Stimulated activated CD4-positive, alpha-beta T cell treated with anti-CD3 and anti-CD28 coated beads, Interleukin-12 subunit alpha, Interleukin-12 subunit beta, amount 100 ng/mL, for 24 hours (primary cell): ENCODE data around the gene KASH5.
"Not testable (repeated sequence)": the region's sequence is repeated elsewhere in the genome, so short reads cannot be mapped to it uniquely, and the experiment has no call there.

Experiments used
- DNase-seq, 2 experiments: peaks; one replicate each; pipeline ENCODE4 v3.0.0-alpha.2; 2020; ENCODE audit warnings: low read depth in 2 of 2

Gene KASH5

DNA sequence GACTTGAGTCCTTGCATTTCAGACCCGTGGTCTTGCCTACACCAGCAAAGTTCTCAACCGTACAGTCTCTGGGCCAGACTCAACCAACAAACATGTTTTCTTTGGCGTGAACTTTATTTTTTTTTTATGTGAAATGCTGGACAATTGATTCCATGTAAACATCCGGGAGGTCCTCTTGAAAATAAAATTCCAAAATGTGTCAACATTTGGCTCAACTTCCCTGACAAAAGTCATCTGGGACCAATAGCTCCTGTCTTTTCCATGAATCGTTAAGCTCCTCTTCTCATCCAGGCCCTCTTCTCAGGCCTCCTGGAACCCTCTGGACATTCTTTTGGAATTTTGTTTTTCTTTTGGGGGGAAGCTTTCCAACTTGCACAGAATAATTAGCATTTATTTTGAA lies 67.7 kb downstream of the KASH5 start:
- DNase-seq = no peak

DNA sequence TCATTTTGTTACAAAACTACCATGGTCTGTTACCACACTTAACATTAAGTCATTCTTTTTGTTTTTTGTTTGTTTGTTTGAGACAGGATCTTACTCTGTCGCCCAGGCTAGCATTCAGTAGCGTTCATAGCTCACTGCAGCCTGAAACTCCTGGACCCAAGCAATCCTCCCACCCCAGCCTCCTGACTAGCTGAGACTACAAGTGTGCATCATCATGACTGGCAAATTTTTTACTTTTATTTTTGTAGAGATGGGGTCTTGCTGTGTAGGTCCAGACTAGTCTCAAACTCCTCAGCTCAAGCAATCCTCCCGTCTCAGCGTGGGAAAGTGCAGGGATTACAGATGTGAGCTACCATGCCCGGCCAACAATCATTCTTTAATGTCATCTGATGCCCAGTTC lies 68.3 kb downstream of the KASH5 start:
- no peak for DNase-seq

DNA sequence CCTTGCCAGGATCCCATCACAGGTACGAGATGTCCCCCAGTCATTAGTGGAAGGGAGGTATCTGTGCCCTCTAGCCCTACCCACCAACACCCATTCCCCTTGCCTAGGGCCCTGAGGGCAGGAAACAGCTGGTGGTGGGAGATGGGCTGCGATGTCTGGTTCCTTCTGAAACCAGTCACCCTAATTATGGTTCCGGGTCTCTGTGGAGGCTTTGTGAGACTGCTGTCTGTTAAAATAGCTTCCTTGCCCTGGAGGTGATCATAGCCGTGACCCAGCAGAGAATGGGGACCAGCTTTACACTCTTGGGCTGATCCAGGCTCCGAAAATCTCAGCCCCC lies 70.5 kb downstream of the KASH5 start:
- no peak for DNase-seq

DNA sequence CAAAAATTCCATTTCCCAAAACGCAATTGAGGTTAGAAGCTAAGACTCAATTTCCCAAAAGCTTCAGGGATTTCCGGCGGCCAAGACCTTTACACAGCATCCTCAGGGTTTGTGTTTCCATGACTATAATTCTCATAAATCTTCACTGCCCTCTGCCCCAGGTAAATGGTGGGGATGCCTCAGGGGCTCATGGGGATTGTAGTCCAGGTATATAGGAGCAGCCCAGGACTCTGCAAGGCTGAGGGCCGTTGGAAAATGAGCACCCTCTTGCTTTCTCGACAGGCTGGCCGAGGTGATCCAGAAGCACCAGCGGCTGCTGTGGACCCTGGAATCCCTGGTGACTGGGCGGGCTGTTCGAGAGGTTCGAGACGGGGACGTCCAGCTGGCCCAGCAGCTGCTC lies 71.3 kb downstream of the KASH5 start:
- DNase-seq = no peak

DNA sequence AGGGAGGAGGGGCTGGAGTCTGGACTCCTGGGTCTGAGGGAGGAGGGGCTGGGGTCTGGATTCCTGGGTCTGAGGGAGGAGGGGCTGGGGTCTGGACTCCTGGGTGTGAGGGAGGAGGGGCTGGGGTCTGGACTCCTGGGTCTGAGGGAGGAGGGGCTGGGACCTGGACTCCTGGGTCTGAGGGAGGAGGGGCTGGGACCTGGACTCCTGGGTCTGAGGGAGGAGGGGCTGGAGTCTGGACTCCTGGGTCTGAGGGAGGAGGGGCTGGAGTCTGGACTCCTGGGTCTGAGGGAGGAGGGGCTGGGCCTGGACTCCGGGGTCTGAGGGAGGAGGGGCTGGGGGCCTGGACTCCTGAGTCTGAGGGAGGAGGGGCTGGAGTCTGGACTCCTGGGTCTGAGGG lies 73.1 kb downstream of the KASH5 start:
- DNase-seq = not testable (repeated sequence)

DNA sequence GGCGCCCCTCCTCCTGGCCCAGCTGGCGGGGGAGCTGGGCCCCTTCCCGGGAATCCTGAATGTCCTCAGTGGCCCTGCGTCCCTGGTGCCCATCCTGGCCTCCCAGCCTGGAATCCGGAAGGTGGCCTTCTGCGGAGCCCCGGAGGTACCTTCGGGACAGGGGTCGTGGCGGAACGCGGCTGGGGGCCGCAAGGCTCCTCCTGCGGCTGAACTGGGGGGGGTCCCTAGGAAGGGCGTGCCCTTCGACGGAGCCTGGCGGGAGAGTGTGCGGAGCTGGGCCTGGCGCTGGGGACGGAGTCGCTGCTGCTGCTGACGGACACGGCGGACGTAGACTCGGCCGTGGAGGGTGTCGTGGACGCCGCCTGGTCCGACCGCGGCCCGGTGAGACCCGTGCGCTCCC lies 73.6 kb downstream of the KASH5 start:
- DNase-seq = no peak

DNA sequence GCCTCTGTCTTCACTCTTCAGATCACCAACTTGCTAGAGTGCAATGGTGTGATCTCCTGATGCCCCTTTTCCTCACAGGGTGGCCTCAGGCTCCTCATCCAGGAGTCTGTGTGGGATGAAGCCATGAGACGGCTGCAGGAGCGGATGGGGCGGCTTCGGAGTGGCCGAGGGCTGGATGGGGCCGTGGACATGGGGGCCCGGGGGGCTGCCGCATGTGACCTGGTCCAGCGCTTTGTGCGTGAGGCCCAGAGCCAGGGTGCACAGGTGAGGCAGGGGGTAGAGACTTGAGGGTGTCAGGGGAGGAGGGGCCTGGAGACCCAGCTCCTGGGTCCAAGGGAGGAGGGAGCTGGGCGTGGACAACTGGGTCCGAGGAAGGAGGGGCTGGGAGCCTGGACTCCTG lies 74.4 kb downstream of the KASH5 start:
- DNase-seq = no peak

DNA sequence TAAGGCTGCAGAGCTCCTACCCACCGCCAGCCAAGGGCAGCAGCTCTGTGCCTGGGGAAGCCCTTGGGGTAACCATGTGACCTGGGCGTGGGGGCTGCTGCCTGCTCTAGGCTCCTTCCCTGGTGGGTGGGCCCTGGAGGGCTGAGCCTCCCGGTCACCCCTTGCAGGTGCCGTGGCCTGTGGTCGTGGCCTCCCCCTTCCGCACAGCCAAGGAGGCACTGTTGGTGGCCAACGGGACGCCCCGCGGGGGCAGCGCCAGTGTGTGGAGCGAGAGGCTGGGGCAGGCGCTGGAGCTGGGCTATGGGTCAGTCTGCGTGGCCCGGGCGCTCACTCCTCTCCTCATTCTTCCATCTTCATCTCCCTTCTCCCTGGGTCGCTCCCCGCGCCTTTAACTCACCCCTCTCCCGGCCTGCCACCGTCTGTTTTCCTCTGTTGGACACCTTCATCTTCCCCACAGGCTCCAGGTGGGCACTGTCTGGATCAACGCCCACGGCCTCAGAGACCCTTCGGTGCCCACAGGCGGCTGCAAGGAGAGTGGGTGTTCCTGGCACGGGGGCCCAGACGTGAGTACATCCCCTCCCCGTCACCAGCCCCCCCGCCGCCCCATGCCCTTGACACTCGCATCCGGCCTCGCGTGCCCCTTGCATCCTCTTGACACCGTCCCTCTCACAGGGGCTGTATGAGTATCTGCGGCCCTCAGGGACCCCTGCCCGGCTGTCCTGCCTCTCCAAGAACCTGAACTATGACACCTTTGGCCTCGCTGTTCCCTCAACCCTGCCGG lies 76.1 kb downstream of the KASH5 start:
- DNase-seq = no peak

DNA sequence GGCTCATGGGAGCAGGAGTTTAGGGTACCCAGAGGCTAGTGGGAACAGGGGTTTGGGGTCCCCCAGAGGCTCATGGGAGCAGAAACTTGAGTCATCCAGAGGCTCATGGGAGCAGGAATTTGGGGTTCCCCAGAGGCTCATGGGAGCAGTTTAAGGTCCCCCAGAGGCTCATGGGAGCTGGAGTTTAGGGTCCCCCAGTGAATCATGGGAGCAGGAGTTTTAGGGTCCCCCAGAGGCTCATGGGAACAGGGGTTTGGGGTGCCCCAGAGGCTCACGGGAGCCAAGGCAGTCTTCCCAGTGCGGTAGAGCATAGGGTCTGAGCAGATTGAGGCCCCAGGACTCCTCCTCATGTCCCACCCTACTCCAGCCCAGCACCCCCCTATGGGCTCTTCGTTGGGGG lies 77.3 kb downstream of the KASH5 start:
- DNase-seq = no peak
